GM18868 (cell line): Measurements from ENCODE around the gene KRTCAP2.
"Not testable (repeated sequence)": the region's sequence is repeated elsewhere in the genome, so short reads cannot be mapped to it uniquely, and the experiment has no call there.

Source experiments
- ATAC-seq: cut with Tn5 transposase; IDR thresholded peaks from one replicate; pipeline ENCODE4 v1.9.1; 2021; ENCODE audit warnings: mild to moderate bottlenecking, moderate library complexity; ENCODE audit not compliant: unreplicated experiment

KRTCAP2 gene

DNA sequence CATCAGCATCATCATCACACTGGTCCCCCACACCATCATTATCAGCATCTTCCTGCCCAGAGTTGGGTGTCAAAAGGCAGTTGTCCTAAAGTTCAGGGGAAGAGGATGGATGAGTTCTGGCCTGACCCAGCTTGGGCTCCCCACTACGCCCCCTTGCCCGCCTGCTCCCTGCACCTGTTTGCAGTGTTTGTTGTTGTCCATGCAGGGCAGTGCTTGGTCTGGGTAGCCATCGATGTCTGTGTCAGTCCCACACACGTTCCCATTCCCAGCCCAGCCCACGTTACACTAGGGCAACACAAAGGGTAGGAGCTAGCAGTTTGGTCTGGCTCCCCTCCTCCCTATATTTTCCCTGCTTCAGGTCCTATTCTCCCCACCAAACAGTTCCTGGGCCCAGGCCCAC, 27.8 kb upstream of the KRTCAP2 start:
- ATAC-seq = no peak

DNA sequence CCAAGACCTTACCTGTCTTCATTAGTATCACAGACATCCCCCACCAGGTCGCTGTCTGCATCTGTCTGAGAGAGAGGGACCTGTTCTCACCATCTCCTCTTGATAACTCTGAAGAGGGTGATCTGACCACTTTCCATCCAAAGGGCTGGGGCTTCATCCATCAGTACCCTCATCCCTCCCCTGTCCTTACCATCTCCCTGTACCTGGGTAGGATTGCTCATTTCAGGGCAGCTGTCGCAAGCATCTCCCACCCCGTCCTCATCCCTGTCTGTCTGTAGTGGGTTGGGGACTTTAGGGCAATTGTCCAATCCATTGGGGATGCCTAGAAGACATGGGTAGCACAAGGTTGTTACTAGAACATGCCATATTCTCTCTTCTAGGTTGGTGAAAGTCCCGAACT, 26.7 kb upstream of the KRTCAP2 start:
- no peak for ATAC-seq

- no peak for ATAC-seq
Observed at GRCh38 chr1:155198547-155198906, 25.4 kb upstream of the KRTCAP2 start.

DNA sequence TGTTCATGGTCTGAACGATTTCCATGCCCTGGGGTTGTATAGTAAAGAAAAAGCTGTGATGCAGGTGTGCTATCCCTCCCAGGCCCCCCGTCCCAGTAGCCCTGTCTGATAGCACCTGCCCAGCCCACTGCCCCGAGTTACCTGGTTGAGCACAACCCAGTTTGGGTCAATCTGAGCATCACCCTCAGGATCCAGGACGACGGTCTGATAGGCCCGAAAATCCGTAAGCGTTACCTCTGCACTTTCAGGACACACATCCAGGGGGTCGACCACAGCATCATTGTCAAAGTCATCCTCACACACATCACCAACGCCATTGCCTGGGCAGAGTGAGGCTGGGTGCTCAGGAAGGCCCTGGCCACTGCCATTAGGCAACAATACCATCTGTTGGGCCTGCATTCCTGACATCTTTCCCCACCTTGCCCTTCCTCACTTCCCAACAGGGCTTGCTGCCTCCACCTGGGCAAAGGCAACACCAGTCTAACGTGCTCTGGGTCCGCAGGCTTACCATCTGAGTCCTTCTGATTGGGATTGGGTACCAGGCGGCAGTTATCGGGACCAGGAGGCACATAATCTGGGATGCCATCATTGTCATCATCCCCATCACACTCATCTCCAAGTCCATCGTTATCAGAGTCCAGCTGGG, 24.9 kb upstream of the KRTCAP2 start:
- no peak for ATAC-seq

DNA sequence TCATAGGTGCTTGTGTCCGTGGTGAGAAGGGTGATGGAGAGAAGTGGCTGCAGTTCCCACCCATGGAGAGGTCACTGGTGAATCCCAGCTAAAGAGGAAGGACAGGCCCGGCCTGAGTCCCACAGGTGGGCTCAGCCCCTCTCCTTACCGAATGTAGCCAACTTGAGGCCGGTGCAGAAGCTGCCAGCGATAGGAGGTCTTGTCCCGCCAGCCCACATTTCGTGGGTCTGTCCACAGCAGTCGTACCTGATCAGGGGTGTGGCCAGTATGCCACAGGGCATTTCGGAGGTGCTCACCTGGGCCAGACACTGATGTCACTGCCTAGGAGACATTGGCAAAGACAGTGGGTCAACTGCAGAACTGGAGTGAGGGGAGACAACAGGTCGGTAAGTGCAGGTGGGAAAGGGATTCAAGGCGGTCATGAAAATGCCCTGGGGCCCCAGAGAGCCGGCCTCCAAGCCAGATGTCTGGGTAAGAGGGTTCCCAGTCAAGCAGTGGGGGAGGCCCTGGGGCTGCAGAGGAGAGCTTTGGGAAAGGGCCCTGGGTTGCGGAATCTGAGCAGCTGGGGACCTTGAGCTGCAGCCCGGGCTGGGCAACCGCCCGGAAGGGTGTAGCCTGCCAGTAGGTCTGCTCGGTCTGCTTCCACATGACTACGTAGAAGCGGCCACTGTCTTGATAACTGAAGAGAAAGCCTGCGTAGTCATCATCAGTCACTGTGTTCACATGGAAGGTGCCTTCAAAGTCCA, 24.0 kb upstream of the KRTCAP2 start:
- no peak for ATAC-seq

DNA sequence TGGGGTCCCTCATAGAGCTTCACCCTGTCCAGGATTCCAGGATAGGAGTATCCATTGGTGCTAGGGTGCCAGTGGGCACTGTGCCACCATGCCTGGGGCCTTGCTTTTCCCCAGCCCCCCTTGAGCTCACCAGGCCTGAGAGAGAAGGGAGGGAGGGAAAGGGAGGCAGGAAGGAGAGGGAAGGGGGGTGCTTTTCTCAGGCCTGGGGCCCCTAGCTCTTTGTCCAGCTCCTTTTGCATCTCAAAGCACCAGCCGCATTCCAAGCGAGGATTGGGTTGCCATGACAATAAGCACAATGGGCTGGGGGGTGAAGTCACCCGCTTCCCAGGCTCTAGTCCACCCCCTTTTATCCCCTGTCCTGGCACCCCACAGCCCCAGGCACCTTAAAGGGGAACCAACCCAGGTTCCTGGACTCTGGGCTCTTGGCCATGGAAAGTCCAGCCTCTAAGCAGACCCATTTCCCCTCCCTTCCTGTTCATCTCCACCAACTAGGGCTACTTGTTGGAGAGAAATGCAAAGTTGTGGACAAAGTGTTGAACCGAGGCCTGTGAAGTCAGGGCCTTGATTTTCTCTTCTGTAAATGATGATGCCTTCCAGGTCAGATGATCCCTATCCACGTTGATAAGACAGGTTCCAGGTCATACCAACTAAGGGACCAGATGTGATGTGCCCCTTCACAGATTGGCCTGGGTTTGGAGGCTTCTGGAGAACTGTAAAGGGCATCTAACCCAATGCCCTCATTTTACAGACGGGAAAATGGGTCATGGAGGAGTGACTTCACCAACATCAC, 23.2 kb upstream of the KRTCAP2 start:
- no peak for ATAC-seq

DNA sequence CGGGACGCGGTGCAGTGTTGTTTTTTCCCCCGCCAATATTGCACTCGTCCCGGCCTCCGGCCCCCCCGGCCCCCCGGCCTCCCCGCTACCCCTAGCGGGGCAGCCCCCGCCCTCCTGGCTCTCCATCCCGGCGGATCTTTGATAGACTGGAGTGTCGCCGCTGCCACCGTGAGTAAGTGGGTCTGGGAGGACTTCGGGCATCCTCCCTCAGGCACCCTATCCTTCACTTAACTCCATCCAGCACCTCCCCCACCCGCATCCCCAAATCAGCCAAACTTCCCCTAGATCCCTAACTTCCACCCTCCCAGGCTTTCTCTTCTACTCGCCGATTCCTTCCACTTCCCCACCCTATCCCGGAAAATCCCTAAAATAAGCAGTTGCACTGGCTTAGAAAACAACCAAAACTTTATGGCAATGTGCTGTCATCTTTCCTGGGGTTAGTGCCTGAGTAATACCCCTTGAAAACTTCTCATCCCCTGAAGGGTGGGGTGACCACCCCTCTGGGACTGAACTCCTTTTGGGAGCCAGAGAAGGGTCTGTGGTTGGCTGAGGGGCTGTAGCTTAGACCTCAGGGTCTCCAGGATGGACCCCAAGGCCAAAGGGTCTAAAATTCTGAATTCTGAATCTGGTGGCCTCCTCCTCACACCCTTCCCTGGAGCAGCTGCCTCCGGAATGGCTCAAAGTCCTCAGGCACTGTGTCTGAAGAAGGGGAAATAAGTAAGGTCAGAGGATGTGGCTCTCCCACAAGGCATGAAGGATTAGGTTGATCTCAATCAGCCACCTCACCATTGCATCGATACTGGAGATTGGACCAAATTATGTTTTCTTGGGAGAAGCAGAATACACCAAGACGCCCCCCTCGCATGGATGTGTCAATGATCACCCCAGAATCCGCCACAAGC, 22.3 kb upstream of the KRTCAP2 start:
- ATAC-seq = no peak

- ATAC-seq = not testable (repeated sequence)
Observed at GRCh38 chr1:155193991-155194240, 20.8 kb upstream of the KRTCAP2 start.

GRCh38 chr1:155193275-155193990, 20.3 kb upstream of the KRTCAP2 start:
- peak; percentile 50 for ATAC-seq

- no peak for ATAC-seq
Observed at GRCh38 chr1:155192346-155193274, 19.5 kb upstream of the KRTCAP2 start.

DNA sequence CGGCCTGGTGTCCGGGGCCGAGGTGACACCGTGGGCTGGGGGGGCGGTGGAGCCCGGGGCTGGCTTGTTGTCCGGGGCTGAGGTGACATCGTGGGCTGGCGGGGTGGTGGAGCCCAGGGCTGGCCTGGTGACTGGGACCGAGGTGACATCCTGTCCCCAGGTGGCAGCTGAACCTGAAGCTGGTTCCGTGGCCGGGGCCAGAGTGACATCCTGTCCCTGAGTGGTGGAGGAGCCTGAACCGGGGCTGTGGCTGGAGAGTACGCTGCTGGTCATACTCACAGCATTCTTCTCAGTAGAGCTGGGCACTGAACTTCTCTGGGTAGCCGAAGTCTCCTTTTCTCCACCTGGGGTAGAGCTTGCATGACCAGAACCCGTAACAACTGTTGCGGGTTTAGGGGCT, 18.8 kb upstream of the KRTCAP2 start:
- ATAC-seq = no peak

DNA sequence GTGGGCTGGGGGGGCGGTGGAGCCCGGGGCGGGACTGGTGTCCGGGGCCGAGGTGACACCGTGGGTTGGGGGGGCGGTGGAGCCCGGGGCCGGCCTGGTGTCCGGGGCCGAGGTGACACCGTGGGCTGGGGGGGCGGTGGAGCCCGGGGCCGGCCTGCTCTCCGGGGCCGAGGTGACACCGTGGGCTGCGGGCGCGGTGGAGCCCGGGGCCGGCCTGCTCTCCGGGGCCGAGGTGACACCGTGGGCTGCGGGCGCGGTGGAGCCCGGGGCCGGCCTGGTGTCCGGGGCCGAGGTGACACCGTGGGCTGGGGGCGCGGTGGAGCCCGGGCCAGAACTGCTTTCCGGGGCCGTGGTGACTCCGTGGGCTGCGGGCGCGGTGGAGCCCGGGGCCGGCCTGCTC, 16.8 kb upstream of the KRTCAP2 start:
- ATAC-seq = not testable (repeated sequence)

- no peak for ATAC-seq
Observed at GRCh38 chr1:155188268-155188667, 15.2 kb upstream of the KRTCAP2 start.

DNA sequence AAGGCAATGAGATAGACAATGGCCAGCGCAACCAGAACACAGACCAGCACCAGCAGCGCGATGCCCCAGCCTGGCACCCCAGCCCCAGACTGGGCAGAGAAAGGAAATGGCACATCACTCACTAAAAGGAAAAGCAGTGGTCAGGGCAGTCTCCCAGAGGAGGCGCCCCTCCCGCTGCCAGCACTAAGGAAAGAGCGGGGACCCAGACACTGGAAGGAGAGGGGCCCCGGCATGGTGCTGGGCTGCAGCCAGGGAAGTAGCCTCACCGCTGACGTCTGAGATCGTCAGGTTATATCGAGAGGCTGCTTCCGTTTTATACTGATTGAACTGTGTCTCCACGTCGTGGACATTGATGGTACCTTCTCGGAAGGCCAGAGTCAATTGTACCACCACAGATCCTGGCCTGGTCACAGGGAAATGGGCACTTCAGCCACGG, 14.4 kb upstream of the KRTCAP2 start:
- ATAC-seq = no peak

DNA sequence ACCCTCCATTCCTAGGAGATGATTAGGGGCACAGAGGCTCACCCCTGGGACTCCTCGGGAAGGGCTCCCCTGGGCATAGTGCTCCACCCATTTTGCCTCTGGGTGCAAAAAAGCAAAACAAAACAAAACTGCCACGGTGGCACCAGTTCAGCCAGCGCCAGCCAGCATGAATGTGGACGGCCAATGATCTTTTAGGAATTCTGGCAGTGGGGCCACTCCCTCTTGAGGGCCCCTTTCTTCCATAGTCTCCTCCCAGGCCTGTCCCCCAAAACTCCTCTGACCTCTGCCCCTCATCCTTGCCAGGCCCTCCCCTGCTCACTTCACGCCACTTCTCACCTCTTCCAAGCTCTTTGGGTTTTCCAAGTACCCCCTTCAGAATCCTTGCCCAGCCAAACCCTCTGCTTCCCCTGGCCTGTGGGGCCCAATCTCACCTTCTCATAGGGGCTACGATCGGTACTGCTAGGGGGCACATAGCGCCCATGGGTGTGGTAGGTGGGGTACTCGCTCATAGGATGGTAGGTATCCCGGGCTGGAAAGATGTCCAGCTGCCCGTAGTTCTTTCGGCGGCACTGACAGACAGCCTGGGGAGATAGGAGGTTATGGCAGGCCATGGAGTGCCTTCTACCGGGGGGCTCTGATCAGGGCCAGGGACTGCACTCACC, 13.8 kb upstream of the KRTCAP2 start:
- no peak for ATAC-seq

GRCh38 chr1:155186067-155186793, 13.1 kb upstream of the KRTCAP2 start:
- no peak for ATAC-seq

- no peak for ATAC-seq
Observed at GRCh38 chr1:155185783-155186066, 12.6 kb upstream of the KRTCAP2 start.
